Activated CD4-positive, alpha-beta T cell treated with anti-CD3 and anti-CD28 coated beads for 36 hours (primary cell): ENCODE measurements around the gene FNDC3A. TPM values are rescaled to one million over a fixed set of nuclear protein-coding genes. Genes with fewer than 3 reads are reported as not detected.

Experiments used
- ATAC-seq: fragments of 200-7000 bp; cut with Tn5 transposase; one replicate; pipeline ENCODE4 v1.10.0; 2021; ENCODE audit warnings: mild to moderate bottlenecking, moderate library complexity
- CTCF ChIA-PET: fragments of 350-600 bp; sonication (Branson Sonifier 250); formaldehyde crosslinking; loops from one replicate; lab custom pipeline; 2021; ENCODE audit warnings: antibody characterized with exemption; lab: Charles Lee
- POLR2A ChIA-PET: fragments of 350-600 bp; sonication (Branson Sonifier 250); formaldehyde crosslinking; loops from one replicate; lab custom pipeline; 2021; ENCODE audit warnings: antibody characterized with exemption, inconsistent platforms; lab: Charles Lee
- DNase-seq: peaks from one replicate; pipeline ENCODE4 v3.0.0-alpha.2; 2020
- H3K27ac Mint-ChIP-seq: one replicate; pipeline ENCODE4 v1.8.0; 2021; ENCODE audit warnings: mixed read lengths
- H3K27me3 Mint-ChIP-seq: one replicate; pipeline ENCODE4 v1.8.0; 2021; ENCODE audit warnings: mixed read lengths
- H3K36me3 Mint-ChIP-seq: one replicate; pipeline ENCODE4 v1.8.0; 2021; ENCODE audit warnings: low read depth, mixed read lengths
- H3K4me1 Mint-ChIP-seq: one replicate; pipeline ENCODE4 v1.8.0; 2021; ENCODE audit warnings: mixed read lengths
- H3K4me3 Mint-ChIP-seq: one replicate; pipeline ENCODE4 v1.8.0; 2021; ENCODE audit warnings: mild to moderate bottlenecking, moderate library complexity, mixed read lengths
- H3K9me3 Mint-ChIP-seq: one replicate; pipeline ENCODE4 v1.8.0; 2021; ENCODE audit warnings: low read depth, mixed read lengths
- intact Hi-C, 2 experiments: fragments of 100-400 bp; cut with DNase I in 1 of 2; cut with micrococcal nuclease in 1 of 2; formaldehyde crosslinking; loops; one replicate each; pipeline versions ENCODE4 v1.14.2 to v1.15.1; 2022 to 2024; cut with DNase I, micrococcal nuclease
- total RNA-seq, 2 experiments: library from RNA; stranded (reverse); gene quantifications; one replicate each; pipeline ENCODE4 v1.2.3, GENCODE V29; 2021

FNDC3A gene
- total RNA-seq, 2 experiments from 2014 or later: 20.8 to 26.9 TPM

- intact Hi-C loops: no loop called here
- ATAC-seq: no peak
Measured at GRCh38 chr13:49258089-49258796, 282.5 kb downstream of the FNDC3A start.

More at GRCh38 chr13:49258089-49258796, 282.5 kb downstream of the FNDC3A start:
- CTCF ChIA-PET: interaction anchor here (1.1 to 1.9 kb wide), 3 partner anchors 10 to 22 kb away, joined by 3 to 6 read pairs (median 3); partner anchors contain the start of gene CDADC1
- Mint-ChIP-seq H3K4me1 (peaks cover 36% of the 10 kb centered on the region), H3K27me3 (no peaks in the 10 kb centered on the region), H3K9me3 (no peaks in the 10 kb centered on the region), H3K4me3 (peak overlapping the region; percentile 59), H3K36me3 (peaks cover 38% of the 10 kb centered on the region), H3K27ac (peak overlapping the region; percentile 17)
- no peak for DNase-seq
- POLR2A ChIA-PET: no interaction called here

Other genes with a start within 250 kb of the FNDC3A start
- gene MLNR, start 244.4 kb downstream of the FNDC3A start, total RNA-seq: not detected